K562 (cell line): ENCODE results near the gene SPRYD3. TPM values are rescaled to one million over a fixed set of nuclear protein-coding genes. Genes with fewer than 3 reads are reported as not detected.

ENCODE experiments used
- ARID2 ChIP-seq: fragments of 450-650 bp; IDR thresholded peaks from 2 replicates; pipeline ENCODE4 v1.6.1; 2017; ENCODE audit warnings: antibody characterized with exemption, mild to moderate bottlenecking
- ATF1 ChIP-seq, 2 experiments: fragments of 450-650 bp in 1 of 2; IDR thresholded peaks; 2 replicates each; pipeline ENCODE4 v1.6.1; 2016; ENCODE audit warnings: missing compliant biosample characterization in 1 of 2, missing genetic modification characterization in 1 of 2
- ATF6 ChIP-seq: sonication (generic); formaldehyde crosslinking; IDR thresholded peaks from 2 replicates; pipeline ENCODE4 v1.4.0; 2020; ENCODE audit warnings: mild to moderate bottlenecking, missing genetic modification reagents
- BCOR ChIP-seq: fragments of 450-650 bp; IDR thresholded peaks from 2 replicates; pipeline ENCODE4 v1.6.1; 2016
- BRCA1 ChIP-seq, 2 experiments: fragments of 450-650 bp in 1 of 2; sonication (generic) in 1 of 2; formaldehyde crosslinking in 1 of 2; IDR thresholded peaks; 2 replicates each; pipeline versions ENCODE4 v1.5.0 to v1.6.1; 2017 to 2020; ENCODE audit warnings: mild to moderate bottlenecking in 1 of 2, missing genetic modification reagents in 1 of 2
- BRD9 ChIP-seq: fragments of 450-650 bp; IDR thresholded peaks from 2 replicates; pipeline ENCODE4 v1.6.1; 2018; ENCODE audit warnings: low read depth; ENCODE audit not compliant: partially characterized antibody
- DNMT1 ChIP-seq: fragments of 450-650 bp; IDR thresholded peaks from 2 replicates; pipeline ENCODE4 v1.6.1; 2016; ENCODE audit warnings: antibody characterized with exemption, mild to moderate bottlenecking
- EGR1 ChIP-seq: fragments of 450-650 bp; conservative IDR thresholded peaks from 2 replicates; pipeline ENCODE4 v1.6.1; 2017; ENCODE audit warnings: mild to moderate bottlenecking
- GATAD2B ChIP-seq: fragments of 450-650 bp; IDR thresholded peaks from 2 replicates; pipeline ENCODE4 v1.6.1; 2017; ENCODE audit warnings: mild to moderate bottlenecking, borderline replicate concordance
- HNRNPK ChIP-seq: fragments of 200-400 bp; formaldehyde crosslinking; IDR thresholded peaks from one replicate; pipeline ENCODE4 v1.6.1; 2018; ENCODE audit warnings: mild to moderate bottlenecking, low read depth, low read length; ENCODE audit not compliant: poor library complexity, severe bottlenecking
- IRF9 ChIP-seq: fragments of 450-650 bp; IDR thresholded peaks from 2 replicates; pipeline ENCODE4 v1.6.1; 2016; ENCODE audit warnings: missing biosample characterization, missing genetic modification characterization
- JUN ChIP-seq, 2 experiments: sonication (generic) in 1 of 2; formaldehyde crosslinking in 1 of 2; IDR thresholded peaks; 2 replicates each; pipeline versions ENCODE4 v1.6.1 to v1.8.0; 2012 to 2022; ENCODE audit warnings: borderline replicate concordance in 2 of 2, mild to moderate bottlenecking in 2 of 2, improper control_type of control experiment in 1 of 2, low read depth in 1 of 2, low read length in 1 of 2, missing genetic modification reagents in 1 of 2
- MEIS2 ChIP-seq: fragments of 450-650 bp; IDR thresholded peaks from 2 replicates; pipeline ENCODE4 v1.6.1; 2014; ENCODE audit warnings: mild to moderate bottlenecking; ENCODE audit not compliant: partially characterized antibody
- MYNN ChIP-seq, 2 experiments: sonication (generic); formaldehyde crosslinking in 1 of 2; IDR thresholded peaks; 2 replicates each; pipeline versions ENCODE4 v1.5.0 to v1.6.1; 2016 to 2020; ENCODE audit warnings: antibody characterized with exemption in 1 of 2, missing genetic modification reagents in 1 of 2
- NFE2L1 ChIP-seq: fragments of 450-650 bp; IDR thresholded peaks from 2 replicates; pipeline ENCODE4 v1.6.1; 2016; ENCODE audit warnings: missing genetic modification characterization, low read depth, mild to moderate bottlenecking, missing compliant biosample characterization, moderate library complexity, borderline replicate concordance
- SIN3A ChIP-seq, 2 experiments: fragments of 150-350 bp in 1 of 2; IDR thresholded peaks; 2 replicates each; pipeline ENCODE4 v1.6.1; 2011 to 2016; ENCODE audit warnings: borderline replicate concordance in 2 of 2, low read depth in 2 of 2, low read length in 2 of 2, mild to moderate bottlenecking in 2 of 2, moderate library complexity in 2 of 2; ENCODE audit not compliant: control insufficient read depth in 1 of 2
- SMARCE1 ChIP-seq: fragments of 450-650 bp; IDR thresholded peaks from 2 replicates; pipeline ENCODE4 v1.7.1; 2016; ENCODE audit warnings: mild to moderate bottlenecking
- TAF1 ChIP-seq: IDR thresholded peaks from 2 replicates; pipeline ENCODE4 v1.6.1; 2011; ENCODE audit warnings: mild to moderate bottlenecking, low read length, moderate library complexity; ENCODE audit not compliant: insufficient read depth, control insufficient read depth, severe bottlenecking; ENCODE audit errors: extremely low read depth
- TGIF2 ChIP-seq: sonication (generic); formaldehyde crosslinking; IDR thresholded peaks from 2 replicates; pipeline ENCODE4 v1.8.1; 2022; ENCODE audit warnings: mild to moderate bottlenecking, missing genetic modification reagents, moderate library complexity
- THRAP3 ChIP-seq: fragments of 450-650 bp; IDR thresholded peaks from 2 replicates; pipeline ENCODE4 v1.6.1; 2016; ENCODE audit warnings: mild to moderate bottlenecking, inconsistent platforms, borderline replicate concordance
- YBX1 ChIP-seq: fragments of 450-650 bp; IDR thresholded peaks from 2 replicates; pipeline ENCODE4 v1.7.1; 2016; ENCODE audit warnings: mild to moderate bottlenecking
- ZC3H4 ChIP-seq: sonication (generic); formaldehyde crosslinking; IDR thresholded peaks from 2 replicates; pipeline ENCODE4 v1.9.0; 2021; ENCODE audit warnings: missing genetic modification reagents, borderline replicate concordance
- ZEB2 ChIP-seq: fragments of 450-650 bp; IDR thresholded peaks from 2 replicates; pipeline ENCODE4 v1.6.1; 2016
- ZKSCAN1 ChIP-seq: fragments of 150-350 bp; IDR thresholded peaks from 2 replicates; pipeline ENCODE4 v1.6.1; 2016; ENCODE audit warnings: low read depth, low read length
- ZNF740 ChIP-seq, 3 experiments: fragments of 200-800 bp in 1 of 3; sonication (Bioruptor generic) in 1 of 3; sonication (generic) in 1 of 3; formaldehyde crosslinking in 1 of 3; IDR thresholded peaks; 2 replicates each; pipeline versions ENCODE4 v1.6.1 to v1.8.0; 2016 to 2022; ENCODE audit warnings: mild to moderate bottlenecking in 2 of 3, missing compliant biosample characterization in 2 of 3, missing genetic modification characterization in 2 of 3, missing genetic modification reagents in 1 of 3
- polyA plus RNA-seq, 8 experiments: library from polyadenylated mRNA; depleted of rRNA in 4 of 8; stranded (reverse) in 5 of 8; unstranded in 3 of 8; fragments of >200 nt; fragmentation: Nextera tagmentation in 2 of 8; fragmentation: Illumina TruSeq in 1 of 8; extraction: Ambion mirVana in 2 of 8; extraction: Trizol in 1 of 8; gene quantifications; 2 replicates each; pipeline versions ENCODE4 v1.2.1 to v1.2.3, GENCODE V29; 2011 to 2014; ENCODE audit warnings: inconsistent platforms in 1 of 8, missing spikeins in 1 of 8
- total RNA-seq, 7 experiments: library from RNA; depleted of rRNA in 6 of 7; stranded (reverse); fragments of >200 nt in 6 of 7; fragmentation: Illumina TruSeq in 2 of 7; extraction: Trizol in 2 of 7; gene quantifications; 2 replicates each; pipeline versions ENCODE4 v1.2.1 to v1.2.3, GENCODE V29; 2011 to 2021; ENCODE audit warnings: low replicate concordance in 1 of 7

The SPRYD3 gene
- total and polyA plus RNA-seq, 9 of the 15 experiments (the other 6 are each of a cell fraction or from before 2014, with no cell fraction given) = 1.5 to 13.6 (median 7.6) TPM

GRCh38 chr12:53046655-53047220 is 32.5 kb downstream of the SPRYD3 start (continued):
- TF ChIP-seq NFE2L1 (tag) = no peak
- peak; percentile 45; the same call in 1 of the 2 replicates for TF ChIP-seq SMARCE1
- no peak for TF ChIP-seq ZNF740 (CRISPR knock-in tag; IDR thresholded peaks at IDR 0.05)
- no peak for TF ChIP-seq ZNF740 (tag; IDR thresholded peaks at IDR 0.05)
- no peak for TF ChIP-seq JUN (IDR thresholded peaks at IDR 0.05; ENCODE audit: borderline replicate concordance, low read depth, low read length)
- TF ChIP-seq JUN (CRISPR knock-in tag; IDR thresholded peaks at IDR 0.05; ENCODE audit: borderline replicate concordance) = no peak
- no peak for TF ChIP-seq GATAD2B
- TF ChIP-seq ATF1 (CRISPR knock-in tag; IDR thresholded peaks at IDR 0.05) = no peak
- TF ChIP-seq ATF1 (tag; IDR thresholded peaks at IDR 0.05) = peak; percentile 34; the same call in 1 of the 2 replicates
- no peak for TF ChIP-seq BRCA1 (IDR thresholded peaks at IDR 0.05)
- no peak for TF ChIP-seq BRCA1 (CRISPR knock-in tag; IDR thresholded peaks at IDR 0.05)
- no peak for TF ChIP-seq HNRNPK
- TF ChIP-seq ARID2 = 0 out of 2 replicates have a peak, but pooled peaks have one; percentile 5
- TF ChIP-seq MEIS2 = no peak
- TF ChIP-seq MYNN (IDR thresholded peaks at IDR 0.05) = peak; percentile 38; the same call in 1 of the 2 replicates
- no peak for TF ChIP-seq MYNN (CRISPR knock-in tag; IDR thresholded peaks at IDR 0.05)
- TF ChIP-seq BRD9 = no peak
- TF ChIP-seq TAF1 = peak; percentile 86
- no peak for TF ChIP-seq ATF6
- no peak for TF ChIP-seq SIN3A (IDR thresholded peaks at IDR 0.05; ENCODE audit: borderline replicate concordance in 2 of 2, control insufficient read depth in 1 of 2, low read depth in 2 of 2, low read length in 2 of 2)
- TF ChIP-seq YBX1 = no peak
- peak; percentile 76 for TF ChIP-seq EGR1
- no peak for TF ChIP-seq THRAP3
- 0 out of 2 replicates have a peak, but pooled peaks have one; percentile 22 for TF ChIP-seq BCOR
- no peak for TF ChIP-seq ZEB2
- TF ChIP-seq ZKSCAN1 = no peak
- TF ChIP-seq ZC3H4 (CRISPR knock-in tag) = no peak
- TF ChIP-seq DNMT1 = peak; percentile 59; the same call in 1 of the 2 replicates
- no peak for TF ChIP-seq IRF9 (tag)
- TF ChIP-seq TGIF2 = no peak
